ENCODE measurements around the gene ARHGEF33.

Gene ARHGEF33

DNA sequence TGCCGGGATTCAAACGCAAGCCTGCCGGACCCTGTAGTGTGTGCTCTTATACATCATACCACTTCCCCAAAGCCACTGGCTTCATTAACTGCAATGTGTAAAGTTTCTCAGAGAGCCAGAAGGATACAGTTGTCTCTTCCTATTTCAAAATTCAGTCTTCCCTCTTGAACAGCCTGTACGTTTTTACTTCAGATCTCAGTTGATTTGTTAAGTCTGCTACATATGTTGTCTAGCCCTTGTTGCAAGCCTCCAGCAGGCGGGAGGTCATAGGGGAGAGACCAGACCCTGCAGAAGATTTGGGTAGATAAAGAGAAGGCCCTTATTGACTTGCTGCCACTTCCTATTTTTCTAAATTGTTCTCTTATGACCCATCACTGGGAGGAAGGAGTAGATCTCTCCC lies 56.2 kb downstream of the ARHGEF33 start:
- Histone ChIP-seq H3K4me1 (ENCODE audit: low read length) (no peaks in the 10 kb centered on the region), H3K79me2 (ENCODE audit: low read length) (no peaks in the 10 kb centered on the region), H3K4me3 (ENCODE audit: low read length) (no peak overlapping the region), H3K27ac (ENCODE audit: low read length) (no peak overlapping the region), H2AFZ (ENCODE audit: low read depth, low read length) (no peak overlapping the region), H3K27me3 (ENCODE audit: low read depth, low read length) (no peaks in the 10 kb centered on the region), H3K4me2 (ENCODE audit: low read length) (no peak overlapping the region), H3K36me3 (replicated peaks; ENCODE audit: low read depth, low read length) (no peaks in the 10 kb centered on the region), H4K20me1 (ENCODE audit: insufficient read depth, low read length) (no peaks in the 10 kb centered on the region), H3K9ac (ENCODE audit: low read length) (no peak overlapping the region), H3K9me3 (ENCODE audit: insufficient read depth, low read length) (no peaks in the 10 kb centered on the region)
- TF ChIP-seq, protein P1, sequence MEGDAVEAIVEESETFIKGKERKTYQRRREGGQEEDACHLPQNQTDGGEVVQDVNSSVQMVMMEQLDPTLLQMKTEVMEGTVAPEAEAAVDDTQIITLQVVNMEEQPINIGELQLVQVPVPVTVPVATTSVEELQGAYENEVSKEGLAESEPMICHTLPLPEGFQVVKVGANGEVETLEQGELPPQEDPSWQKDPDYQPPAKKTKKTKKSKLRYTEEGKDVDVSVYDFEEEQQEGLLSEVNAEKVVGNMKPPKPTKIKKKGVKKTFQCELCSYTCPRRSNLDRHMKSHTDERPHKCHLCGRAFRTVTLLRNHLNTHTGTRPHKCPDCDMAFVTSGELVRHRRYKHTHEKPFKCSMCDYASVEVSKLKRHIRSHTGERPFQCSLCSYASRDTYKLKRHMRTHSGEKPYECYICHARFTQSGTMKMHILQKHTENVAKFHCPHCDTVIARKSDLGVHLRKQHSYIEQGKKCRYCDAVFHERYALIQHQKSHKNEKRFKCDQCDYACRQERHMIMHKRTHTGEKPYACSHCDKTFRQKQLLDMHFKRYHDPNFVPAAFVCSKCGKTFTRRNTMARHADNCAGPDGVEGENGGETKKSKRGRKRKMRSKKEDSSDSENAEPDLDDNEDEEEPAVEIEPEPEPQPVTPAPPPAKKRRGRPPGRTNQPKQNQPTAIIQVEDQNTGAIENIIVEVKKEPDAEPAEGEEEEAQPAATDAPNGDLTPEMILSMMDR (IDR thresholded peaks at IDR 0.05; ENCODE audit: low read depth, low read length), result no peak
- TF ChIP-seq EZH2phosphoT487 (IDR thresholded peaks at IDR 0.05; ENCODE audit: low read depth), result no peak

DNA sequence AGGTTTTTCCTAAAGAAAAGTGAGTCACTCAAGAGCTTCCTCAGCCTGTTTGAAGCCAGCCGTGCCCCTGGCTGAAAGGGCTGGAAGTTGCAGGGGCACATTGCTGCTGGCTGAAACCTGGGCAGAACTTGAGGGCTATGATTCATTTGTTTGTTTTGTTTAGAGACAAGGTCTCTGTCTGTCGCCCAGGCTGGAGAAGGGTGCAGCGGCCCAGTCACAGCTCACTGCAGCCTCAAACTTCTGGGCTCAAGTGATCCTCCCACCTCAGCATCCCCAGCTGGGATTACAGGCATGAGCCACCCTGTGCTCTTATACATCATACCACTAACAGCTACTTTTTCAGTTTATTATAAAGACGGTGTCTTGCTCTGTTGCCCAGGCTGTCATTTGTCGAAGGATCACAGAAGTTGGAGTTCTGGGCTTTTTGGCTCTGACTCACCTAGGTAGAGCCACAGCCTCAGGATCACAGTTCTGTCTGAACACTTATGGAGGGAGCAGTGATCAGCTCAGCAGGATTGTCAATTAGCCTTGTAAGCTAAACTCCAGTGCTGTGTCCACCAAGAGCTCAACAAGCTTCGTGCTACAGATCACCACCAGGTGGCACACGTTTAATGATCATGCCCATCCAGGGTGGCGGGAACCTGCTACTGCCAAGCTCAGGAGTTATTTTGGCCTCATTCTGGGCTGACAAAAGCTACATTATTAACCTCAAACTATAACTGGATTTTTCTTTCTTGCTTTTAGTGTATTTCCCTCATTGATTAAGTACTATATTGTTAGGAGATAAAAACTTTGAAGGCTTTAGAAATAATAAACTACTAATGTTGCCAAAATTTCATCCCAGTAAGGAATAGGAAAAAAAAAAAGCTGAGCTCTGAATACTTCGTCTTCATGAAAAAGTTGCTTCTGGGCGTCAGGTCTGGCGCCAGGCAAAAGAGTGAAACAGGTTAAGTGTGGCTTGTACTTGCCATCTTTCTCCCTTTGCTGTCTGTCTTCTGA lies 57.9 kb downstream of the ARHGEF33 start:
- Histone ChIP-seq H3K4me1 (ENCODE audit: low read length) (no peaks in the 10 kb centered on the region; the same call in 1 of the 2 replicates), H3K79me2 (ENCODE audit: low read length) (no peaks in the 10 kb centered on the region), H3K27ac (ENCODE audit: low read length) (no peak overlapping the region), H3K36me3 (replicated peaks; ENCODE audit: low read depth, low read length) (no peaks in the 10 kb centered on the region), H3K9me3 (ENCODE audit: insufficient read depth, low read length) (no peaks in the 10 kb centered on the region), H3K27me3 (ENCODE audit: low read depth, low read length) (no peaks in the 10 kb centered on the region), H4K20me1 (ENCODE audit: insufficient read depth, low read length) (no peaks in the 10 kb centered on the region), H3K4me3 (ENCODE audit: low read length) (no peak overlapping the region), H3K4me2 (ENCODE audit: low read length) (no peak overlapping the region), H2AFZ (ENCODE audit: low read depth, low read length) (0 out of 2 replicates have a peak overlapping the region, but pooled peaks have one; percentile 3), H3K9ac (ENCODE audit: low read length) (no peak overlapping the region)
- no peak for TF ChIP-seq EZH2phosphoT487 (IDR thresholded peaks at IDR 0.05; ENCODE audit: low read depth)
- TF ChIP-seq, protein P1 (IDR thresholded peaks at IDR 0.05; ENCODE audit: low read depth, low read length), result peak; percentile 88

DNA sequence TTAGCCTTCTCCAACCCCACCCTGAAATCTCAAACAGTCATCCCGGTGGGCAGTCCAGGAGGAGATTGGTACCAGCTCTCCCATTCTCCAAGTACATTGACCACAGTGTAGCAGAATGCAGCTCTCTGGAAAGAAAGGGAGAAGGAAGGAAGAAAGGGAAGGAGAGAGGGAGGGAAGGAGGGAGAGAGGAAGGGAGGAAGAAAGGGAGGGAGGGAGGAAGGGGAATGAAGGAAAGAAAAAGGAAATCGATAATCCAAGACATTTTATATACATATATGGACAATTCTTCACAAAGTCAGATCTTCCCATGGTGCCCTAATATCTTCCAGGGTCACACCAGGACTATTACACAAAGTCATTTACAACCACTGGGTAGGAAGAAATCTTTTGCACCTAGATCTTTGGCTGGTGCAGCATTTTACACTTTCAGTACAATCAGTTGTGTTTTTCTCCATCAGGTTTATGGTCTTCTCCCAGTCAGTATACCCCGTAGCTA lies 58.8 kb downstream of the ARHGEF33 start:
- Histone ChIP-seq H3K9me3 (ENCODE audit: insufficient read depth, low read length) (no peaks in the 10 kb centered on the region), H4K20me1 (ENCODE audit: insufficient read depth, low read length) (no peaks in the 10 kb centered on the region), H3K9ac (ENCODE audit: low read length) (no peak overlapping the region), H3K79me2 (ENCODE audit: low read length) (no peaks in the 10 kb centered on the region), H3K27ac (ENCODE audit: low read length) (no peak overlapping the region), H3K4me2 (ENCODE audit: low read length) (no peak overlapping the region), H3K27me3 (ENCODE audit: low read depth, low read length) (no peaks in the 10 kb centered on the region), H3K4me3 (ENCODE audit: low read length) (no peak overlapping the region), H2AFZ (ENCODE audit: low read depth, low read length) (0 out of 2 replicates have a peak overlapping the region, but pooled peaks have one; percentile 3), H3K36me3 (replicated peaks; ENCODE audit: low read depth, low read length) (no peaks in the 10 kb centered on the region), H3K4me1 (ENCODE audit: low read length) (no peaks in the 10 kb centered on the region; the same call in 1 of the 2 replicates)
- no peak for TF ChIP-seq EZH2phosphoT487 (IDR thresholded peaks at IDR 0.05; ENCODE audit: low read depth)
- TF ChIP-seq, protein P1 (IDR thresholded peaks at IDR 0.05; ENCODE audit: low read depth, low read length), result no peak

DNA sequence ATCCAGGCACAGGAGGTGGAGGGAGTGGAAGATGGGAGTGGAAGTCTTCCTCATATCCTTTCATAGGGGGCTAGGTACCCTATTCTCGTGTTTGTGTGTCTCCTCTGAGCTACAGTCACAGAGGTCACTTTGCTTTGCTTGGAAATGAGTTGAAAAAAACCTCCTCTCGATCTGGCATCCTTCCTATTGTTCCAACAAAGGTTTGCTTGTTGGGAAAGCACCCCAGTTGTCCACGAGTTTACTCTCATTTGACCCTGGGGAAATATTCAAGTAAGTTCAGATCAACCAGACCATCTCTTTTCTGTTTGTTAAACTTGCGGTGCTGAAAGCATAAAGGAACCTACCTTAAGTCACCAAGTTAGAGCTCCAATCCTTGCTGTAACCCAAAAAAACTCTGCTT lies 59.3 kb downstream of the ARHGEF33 start:
- H3K9ac ChIP-seq (ENCODE audit: low read length), result no peak overlapping the region
- TF ChIP-seq EZH2phosphoT487 (IDR thresholded peaks at IDR 0.05; ENCODE audit: low read depth), result no peak
- TF ChIP-seq, protein P1 (IDR thresholded peaks at IDR 0.05; ENCODE audit: low read depth, low read length), result no peak
- no peaks in the 10 kb centered on the region for H3K9me3 ChIP-seq (ENCODE audit: insufficient read depth, low read length)
- no peak overlapping the region for H2AFZ ChIP-seq (ENCODE audit: low read depth, low read length)
- no peaks in the 10 kb centered on the region for H3K27me3 ChIP-seq (ENCODE audit: low read depth, low read length)
- H3K4me1 ChIP-seq (ENCODE audit: low read length), result no peaks in the 10 kb centered on the region; the same call in 1 of the 2 replicates
- no peak overlapping the region for H3K4me2 ChIP-seq (ENCODE audit: low read length)
- H3K4me3 ChIP-seq (ENCODE audit: low read length), result no peak overlapping the region
- H4K20me1 ChIP-seq (ENCODE audit: insufficient read depth, low read length), result no peaks in the 10 kb centered on the region
- no peaks in the 10 kb centered on the region for H3K36me3 ChIP-seq (replicated peaks; ENCODE audit: low read depth, low read length)
- H3K27ac ChIP-seq (ENCODE audit: low read length), result no peak overlapping the region
- no peaks in the 10 kb centered on the region for H3K79me2 ChIP-seq (ENCODE audit: low read length)

Measured in OCI-LY3 (cell line).